Left forelimb (tissue), 1 donor: Measurements from ENCODE around the gene FGFBP3.

Experiments
- DNase-seq: peaks from one replicate; pipeline ENCODE4 v3.0.0-alpha.2; 2018; ENCODE audit warnings: low spot score

Gene FGFBP3, protein sequence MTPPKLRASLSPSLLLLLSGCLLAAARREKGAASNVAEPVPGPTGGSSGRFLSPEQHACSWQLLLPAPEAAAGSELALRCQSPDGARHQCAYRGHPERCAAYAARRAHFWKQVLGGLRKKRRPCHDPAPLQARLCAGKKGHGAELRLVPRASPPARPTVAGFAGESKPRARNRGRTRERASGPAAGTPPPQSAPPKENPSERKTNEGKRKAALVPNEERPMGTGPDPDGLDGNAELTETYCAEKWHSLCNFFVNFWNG

DNA sequence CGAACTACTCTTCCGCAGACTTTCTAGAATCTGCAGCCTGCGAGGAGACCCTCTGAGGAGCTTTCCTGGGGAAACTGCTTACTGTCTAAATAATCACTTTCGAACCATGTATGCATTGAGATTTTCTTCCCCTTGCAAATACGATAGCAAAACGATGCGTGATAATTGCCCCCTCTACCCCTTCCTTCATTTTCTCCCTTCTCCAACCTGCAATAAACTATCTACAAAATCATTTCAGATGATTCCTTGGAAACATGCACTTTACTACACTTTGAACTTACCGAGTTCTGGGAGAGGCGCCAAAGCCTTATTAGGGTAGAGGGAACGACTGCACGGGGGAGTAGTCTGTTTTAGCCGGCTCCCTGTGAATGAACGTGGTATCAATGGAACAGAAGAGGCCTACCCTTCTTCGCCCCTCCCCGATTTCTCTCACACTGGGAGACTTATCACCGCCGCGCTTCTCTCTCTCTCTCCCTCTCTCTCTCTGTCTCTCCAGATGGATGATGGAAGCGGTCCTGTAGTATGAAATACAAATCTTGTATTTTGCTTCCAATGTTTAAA is at the start of gene FGFBP3:
FGFBP3 (minus strand) TSS at position 370 of the 561 bp plus-strand sequence. CDS start 517 bp downstream, outside the sequence.
- no peak for DNase-seq

DNA sequence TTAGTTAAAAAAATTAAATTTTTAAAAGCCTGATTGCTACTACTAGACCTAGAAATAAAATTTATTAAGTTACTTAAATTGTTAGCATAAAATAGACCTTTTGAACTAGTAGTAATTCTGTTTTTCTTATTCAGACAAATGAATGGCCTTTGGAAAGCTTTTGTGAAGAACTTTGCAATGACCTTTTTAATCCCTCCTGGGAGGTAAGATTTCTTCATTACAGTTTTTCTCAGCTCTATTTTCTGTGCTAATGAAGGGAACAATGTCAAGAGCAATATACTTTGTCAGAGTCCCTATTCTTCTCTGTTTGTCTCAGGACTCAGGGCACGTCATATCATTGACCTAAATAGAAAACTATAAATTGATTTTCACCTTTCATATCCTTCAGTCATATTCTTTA is 47.8 kb upstream of the FGFBP3 start:
- DNase-seq = no peak

DNA sequence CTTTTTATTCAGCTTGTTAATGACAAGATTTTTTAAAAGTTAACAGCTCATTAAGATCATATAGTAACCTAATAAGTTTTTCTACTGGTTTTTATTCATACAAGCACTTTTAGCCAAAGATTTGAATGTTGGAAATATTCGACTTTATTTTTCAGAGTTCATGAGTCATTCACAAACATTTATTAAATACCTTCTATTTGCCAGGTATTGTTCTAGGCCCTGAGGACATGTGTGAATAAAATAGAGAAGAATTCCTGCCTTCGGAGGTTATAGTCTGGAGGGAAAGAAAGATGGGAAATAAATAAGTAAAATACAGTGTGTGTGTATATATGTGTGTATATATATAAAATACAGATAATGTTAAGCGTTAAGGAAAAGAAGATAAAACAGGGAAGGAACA is 45.8 kb upstream of the FGFBP3 start:
- DNase-seq = no peak

DNA sequence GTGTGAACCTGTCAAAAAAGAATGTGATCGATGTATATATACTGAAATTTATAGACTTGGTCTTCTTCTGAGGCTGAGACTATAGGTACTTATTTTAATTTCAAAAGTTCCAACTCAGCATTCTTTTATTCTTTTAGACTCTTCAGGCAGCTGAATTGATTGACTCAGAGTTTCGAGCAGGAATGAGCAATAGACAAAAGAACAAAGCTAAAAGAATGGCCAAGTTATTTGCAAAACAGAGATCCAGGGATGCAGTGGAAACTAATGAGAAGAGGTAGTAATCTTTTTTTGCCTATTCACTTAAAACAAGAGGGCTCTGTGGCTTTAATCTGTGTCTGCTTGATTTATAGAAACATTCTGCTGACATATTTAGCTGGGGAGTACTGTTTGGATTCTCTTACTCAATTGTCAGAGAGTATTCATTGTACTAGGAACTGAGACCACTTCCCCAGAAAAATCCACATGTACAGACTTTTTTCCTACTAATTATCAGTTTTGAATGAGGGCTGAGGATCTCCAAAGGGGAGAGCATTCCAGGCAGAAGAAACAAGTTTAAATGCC is 44.4 kb upstream of the FGFBP3 start:
- no peak for DNase-seq

DNA sequence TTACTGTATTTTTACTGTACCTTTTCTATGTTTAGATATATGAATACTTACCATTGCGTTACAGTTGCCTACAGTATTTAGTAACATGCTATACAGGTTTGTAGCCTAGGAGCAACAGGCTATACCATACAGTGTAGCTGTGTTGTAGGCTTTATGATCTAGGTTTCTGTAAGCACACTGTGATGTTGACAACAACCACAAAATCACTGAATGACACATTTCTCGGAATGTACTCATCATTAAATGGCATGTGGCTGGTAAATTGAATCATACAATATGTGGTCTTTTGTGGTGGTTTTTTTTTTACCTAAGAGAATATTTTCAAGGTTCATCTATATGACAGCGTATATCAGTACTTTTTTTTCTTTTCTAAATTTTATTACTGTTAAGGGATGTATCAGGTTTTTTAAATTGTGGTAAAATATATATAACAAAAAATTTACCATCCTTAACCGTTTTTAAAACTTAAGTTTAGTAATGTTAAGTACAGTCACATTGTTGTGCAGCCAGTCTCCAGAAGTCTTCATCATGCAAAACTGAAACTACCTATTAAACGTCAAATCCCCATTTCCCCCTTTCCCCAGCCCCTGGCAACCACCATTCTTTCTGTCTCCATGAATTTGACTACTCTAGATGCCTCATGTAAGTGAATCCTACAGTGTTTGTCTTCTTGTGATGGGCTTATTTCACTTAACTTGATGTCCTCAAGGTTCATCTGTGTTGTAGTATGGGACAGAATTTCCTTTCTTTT is 35.8 kb upstream of the FGFBP3 start:
- no peak for DNase-seq

DNA sequence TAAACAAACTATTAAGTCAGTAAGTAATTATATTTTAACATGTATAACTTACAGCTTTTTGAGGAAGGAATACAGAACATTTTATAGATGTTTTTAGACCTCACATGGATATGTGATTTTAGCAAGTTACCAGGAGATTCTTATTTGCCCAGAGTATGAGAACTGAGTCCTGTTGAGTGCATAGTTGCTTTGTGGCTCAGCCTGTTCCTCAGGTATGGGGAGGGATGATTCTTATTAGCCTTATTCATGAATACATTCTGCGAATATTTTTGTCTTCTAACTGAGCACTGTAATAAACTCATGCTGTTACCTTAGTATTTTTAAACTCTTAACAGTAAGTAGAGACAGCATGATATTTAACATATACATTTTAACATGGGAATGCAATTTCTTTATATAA is 32.1 kb upstream of the FGFBP3 start:
- no peak for DNase-seq

DNA sequence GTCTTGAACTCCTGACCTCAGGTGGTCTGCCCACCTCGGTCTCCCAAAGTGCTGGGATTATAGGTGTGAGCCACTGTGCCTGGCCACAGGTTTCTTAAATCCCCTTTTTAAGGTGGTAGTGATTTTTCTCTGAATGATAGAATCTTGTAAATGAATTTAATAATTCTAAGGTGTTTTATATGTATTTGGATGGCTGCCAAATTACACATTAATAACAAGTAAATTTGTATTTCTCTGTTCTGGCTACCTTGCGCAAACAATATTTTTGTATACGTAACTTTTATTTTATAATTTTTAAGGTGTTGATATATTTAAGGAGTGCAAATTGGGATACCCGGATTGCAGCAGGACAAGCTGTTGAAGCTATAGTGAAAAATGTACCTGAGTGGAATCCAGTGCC is 30.4 kb upstream of the FGFBP3 start:
- no peak for DNase-seq

DNA sequence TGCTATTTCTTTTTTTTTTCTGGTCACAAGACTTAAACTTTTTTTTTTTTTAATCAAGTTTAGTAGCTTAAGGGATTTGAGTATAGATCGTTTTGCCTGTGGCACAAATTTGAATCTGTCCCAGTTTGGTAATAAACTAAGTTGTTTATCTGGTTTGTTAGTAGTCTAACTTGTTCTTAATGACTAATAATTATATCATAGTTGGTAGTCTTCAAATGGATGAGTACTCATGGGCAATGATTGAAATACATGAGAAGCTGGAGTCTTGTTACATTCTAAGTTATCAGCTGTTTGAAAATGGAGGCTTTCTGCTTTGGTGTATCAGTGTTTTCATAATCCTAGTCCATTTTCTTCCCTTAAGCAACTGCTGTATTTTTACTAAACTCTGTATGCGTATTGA is 26.6 kb upstream of the FGFBP3 start:
- no peak for DNase-seq

DNA sequence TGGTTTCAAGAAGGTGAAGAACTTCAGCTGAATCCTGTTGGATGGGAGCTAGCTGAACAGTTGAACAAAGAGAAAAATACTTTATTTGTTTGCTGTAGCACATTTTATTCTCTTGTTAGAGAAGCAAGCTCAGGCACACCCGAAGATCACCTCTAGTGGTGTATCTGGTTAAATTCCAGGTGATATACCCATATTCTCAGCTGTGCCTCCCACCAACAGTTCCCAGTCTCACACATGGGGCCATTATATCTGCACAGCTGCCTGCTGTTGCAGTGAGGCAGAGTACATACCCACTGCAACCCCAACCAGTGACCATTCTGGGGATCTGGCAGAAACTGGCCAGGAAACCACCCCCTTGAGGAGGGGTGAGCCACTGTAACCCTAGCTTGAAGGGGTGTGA is 23.5 kb upstream of the FGFBP3 start:
- DNase-seq = no peak

DNA sequence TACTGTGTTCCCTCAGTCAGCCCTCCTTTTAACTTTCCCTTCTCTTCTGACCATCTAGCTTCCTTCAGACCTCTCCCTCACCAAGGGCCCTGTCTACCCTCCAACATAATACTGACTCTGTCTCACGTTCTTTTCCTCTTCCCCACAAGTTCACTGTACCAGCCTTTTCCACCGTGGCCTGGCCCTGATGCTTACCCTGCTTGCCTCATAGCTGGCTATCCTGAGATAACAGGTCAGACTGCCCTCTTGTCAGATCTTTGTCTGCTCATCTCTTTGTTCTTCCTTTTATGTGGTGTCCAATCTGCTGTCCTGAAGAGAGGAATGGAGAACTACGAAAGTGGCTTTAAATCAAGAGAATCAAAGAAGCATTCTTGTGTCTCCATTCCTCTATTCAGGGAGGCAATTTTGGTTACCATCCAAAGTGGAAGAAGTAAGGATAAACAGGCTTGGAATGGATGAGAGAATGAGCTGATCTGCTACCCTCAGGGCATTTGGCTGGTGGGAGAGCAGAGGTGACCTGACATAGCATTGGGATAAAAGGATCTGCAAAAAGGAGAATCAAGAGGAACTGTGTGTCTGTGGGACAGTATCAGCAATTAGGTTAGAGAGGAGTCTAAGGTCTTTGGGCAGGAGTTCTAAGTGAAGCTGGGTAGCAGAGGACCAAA is 22.4 kb upstream of the FGFBP3 start:
- DNase-seq = no peak

DNA sequence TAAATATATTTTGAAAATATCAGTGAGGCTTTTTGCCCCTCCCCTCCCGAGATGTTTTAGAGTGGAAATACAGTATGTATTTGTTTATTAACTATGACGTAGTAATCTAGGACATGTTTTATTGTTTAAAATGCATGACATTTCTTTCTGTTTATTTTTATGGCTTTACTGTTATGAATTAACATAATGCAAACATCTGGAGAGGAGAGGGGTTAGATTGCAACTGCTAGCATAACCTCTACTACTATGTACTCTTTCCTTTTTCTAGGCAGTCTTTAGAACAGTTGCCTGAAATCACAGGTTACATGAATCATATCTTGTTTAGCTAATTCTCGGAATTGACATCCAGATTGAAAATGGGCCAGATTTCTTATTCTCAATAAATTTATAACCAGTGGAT is 21.7 kb upstream of the FGFBP3 start:
- DNase-seq = no peak

DNA sequence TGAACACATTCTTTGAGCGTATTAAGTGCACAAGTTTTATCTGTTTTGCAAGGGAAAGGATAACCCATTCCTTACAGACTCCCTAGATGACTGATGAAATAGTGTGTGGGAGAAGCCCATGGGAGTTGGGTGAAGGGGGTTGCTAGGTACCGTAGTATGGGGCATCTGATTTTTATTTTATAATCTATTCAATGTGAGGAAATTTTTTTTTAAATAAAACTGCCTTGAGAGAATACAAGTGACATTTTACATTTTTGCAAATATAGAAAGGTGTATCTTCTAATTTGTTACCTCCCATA is 15.7 kb upstream of the FGFBP3 start:
- DNase-seq = no peak

DNA sequence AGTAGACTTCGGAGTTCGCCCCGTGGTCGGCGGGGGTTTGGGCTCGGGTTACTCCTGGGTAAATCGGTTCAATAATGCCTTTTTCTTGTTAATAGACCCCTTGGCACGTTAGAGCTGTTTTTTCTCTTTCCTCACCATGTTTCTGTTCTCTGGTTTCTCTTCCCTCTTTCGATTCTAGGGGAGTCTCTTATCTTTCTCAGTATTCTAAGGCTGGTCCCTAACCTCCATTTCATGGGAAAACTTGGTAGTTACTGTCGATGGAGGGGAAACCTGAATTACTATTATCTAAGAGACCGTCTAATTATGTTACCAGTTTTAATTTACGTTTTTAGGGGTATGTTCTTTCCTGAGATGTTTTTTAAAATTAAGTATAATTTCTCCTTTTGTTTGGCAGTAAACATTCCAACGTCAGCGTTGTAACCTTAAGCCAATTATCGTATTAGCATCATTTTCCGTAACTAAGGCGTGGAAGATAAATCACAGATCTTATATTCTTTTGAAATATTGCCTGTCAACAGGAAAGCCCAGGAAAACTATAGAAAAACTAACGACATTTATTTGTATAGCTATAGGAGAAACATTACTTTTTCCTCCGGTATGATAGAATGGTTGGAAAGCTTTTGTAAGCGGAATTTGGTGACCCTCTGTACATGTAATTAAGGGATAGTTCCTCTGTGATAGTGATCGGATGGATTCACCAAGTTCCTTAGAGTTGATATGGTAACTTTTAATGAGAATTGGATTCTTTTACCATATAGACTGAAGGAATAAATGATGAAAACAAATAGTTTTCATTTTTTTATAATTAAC is 15.1 kb upstream of the FGFBP3 start:
- DNase-seq = no peak

DNA sequence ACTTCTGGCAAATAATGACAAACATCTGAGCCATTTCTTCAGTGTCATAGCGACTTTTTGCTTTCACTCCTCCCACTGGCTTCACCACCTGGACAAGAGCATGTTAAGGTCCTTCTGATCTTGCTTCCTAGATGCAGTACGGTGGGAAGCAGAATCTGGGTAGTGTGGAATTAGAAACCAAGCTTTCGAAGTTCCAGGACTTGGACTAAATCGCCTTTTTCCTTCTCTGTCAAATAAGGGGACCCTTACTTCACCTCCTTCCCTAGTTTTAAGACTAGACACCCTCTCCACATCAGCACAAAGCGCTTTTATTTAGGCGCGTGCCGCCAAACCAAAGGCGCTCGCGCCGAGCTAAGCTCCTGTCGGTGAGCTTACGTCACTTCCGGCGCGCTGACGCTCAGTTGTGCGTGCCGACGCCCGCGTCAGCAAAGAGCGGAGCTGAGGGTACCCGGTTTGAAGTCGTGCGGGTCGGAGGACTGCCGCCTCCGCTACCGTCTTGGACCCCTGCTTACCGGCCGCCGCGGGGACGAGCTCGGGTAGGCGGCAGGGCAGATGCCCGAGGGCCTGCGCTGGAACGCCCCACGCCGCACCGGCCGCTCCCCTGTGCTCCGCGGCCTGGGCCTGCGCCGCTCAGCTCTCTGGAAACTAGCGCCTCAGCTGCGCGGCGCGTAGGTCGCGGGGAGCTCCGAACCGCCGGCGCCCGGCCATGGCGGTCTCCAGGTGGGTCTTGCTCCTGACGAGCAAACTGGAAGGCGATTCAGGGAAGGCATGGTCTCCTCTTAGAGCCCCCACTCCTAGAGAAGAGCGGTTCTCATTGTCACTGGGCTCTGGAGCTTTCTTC is 14.3 kb upstream of the FGFBP3 start, which contains the start of gene BTAF1:
BTAF1 (plus strand) TSS at position 400 of the 841 bp plus-strand sequence; CDS start at position 707, 307 bp downstream.
- DNase-seq = peak; percentile 95

DNA sequence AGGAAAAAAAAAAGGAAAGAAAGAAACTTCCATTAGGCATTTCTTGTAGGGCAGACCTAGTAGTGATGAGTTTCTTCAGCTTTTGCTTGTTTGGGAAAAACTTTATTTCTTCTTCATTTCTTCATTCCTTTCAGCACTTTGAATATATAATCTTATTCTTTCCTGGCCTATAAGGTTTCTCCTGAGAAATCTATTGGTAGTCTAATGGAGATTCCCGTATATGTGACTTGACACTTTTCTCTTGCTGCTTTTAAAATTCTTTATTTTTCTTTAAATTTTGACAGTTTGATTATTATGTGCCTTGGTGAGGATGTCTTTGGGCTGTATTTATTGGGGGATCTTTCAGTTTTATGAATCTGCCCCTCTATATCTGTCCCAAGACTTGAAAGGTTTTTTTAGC is 10.4 kb upstream of the FGFBP3 start:
- no peak for DNase-seq

DNA sequence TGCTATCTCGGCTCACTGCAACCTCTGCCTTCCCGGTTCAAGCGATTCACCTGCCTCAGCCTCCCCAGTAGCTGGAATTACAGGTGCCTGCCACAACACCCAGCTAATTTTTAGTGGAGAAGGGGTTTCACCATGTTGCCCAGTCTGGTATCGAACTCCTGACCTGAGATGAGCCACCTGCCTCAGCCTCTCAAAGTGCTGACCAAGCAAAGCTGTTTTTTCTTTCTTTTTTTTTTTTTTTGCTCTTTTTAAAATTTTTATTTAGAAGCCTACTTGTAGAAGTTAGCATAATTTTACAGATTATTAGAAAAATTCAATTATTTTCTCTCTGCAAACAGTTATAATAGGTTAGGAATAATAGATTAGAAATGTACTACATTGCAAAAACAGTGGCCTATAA is 1.2 kb upstream of the FGFBP3 start:
- no peak for DNase-seq

DNA sequence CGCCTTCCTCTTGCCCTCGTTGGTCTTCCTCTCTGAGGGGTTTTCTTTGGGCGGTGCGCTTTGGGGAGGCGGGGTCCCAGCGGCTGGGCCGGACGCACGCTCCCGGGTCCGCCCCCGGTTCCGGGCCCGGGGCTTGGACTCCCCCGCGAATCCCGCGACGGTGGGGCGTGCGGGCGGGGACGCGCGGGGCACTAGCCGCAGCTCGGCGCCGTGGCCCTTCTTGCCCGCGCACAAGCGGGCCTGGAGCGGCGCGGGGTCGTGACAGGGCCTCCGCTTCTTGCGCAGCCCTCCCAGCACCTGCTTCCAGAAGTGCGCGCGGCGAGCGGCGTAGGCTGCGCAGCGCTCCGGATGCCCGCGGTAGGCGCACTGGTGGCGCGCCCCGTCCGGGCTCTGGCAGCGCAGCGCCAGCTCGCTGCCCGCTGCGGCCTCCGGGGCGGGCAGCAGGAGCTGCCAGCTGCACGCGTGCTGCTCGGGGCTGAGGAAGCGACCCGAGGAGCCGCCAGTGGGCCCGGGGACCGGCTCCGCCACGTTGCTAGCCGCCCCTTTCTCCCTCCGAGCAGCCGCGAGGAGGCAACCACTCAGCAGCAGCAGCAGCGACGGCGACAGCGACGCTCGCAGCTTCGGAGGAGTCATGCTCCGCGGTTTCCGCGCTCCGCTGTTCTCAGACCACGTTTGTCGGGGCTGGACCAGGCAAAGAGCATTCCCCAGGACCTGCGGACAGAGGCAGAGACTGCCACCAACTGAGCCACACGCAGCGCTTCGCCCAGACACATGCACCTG is 759 bp downstream of the FGFBP3 start:
- peak; percentile 88 for DNase-seq

DNA sequence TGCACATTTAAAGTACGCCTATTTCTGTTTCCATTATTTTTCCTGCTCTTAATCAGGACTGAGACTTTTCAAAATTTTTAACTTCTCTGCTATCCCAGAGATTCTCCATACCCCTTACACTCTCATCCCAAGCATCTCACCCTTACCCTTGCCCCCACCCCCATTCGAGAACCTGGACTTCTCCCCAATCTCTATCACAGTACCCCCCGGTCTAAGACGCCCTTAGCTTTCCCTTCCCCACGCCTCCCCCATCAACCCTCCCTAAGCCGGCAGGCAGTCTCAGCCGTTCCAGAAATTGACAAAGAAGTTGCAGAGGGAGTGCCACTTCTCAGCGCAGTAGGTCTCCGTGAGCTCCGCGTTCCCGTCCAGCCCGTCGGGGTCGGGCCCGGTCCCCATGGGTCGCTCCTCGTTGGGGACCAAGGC is 1.4 kb downstream of the FGFBP3 start:
- DNase-seq = no peak

DNA sequence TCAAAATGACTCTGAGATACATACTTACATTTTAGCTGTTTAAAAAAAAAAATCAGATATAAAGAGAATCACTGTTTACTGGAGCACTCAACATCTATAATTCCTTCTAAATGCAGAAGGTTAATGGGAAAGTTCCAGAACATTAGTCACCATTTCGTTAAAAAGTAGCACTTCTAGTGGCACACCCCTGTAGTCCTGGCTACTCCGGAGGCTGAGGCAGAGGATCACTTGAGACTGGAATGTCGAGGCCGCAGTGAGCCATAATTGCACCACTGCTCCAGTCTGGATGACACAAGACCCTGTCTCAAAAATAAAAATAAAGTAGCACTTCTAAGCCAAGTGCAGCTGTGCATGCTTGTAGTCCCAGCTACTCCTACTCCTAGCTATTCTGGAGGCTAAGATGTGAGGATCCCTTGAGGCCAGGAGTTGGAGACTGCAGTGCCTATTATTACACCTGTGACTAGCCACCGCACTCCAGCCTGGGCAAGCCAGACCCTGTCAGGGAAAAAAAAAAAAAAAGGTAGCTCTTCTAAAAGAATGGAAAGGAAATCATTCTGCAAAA is 2.2 kb downstream of the FGFBP3 start:
- no peak for DNase-seq
